Endothelial cell of umbilical vein (primary cell): Measurements from ENCODE around the gene BPTF.

Experiments used
- EZH2 ChIP-seq: IDR thresholded peaks from 2 replicates; pipeline ENCODE4 v1.6.1; 2012; ENCODE audit warnings: borderline replicate concordance, low read depth, mild to moderate bottlenecking, moderate library complexity, low read length, inconsistent platforms; ENCODE audit not compliant: severe bottlenecking
- JUN ChIP-seq: IDR thresholded peaks from 2 replicates; pipeline ENCODE4 v1.6.1; 2011; ENCODE audit warnings: borderline replicate concordance, low read depth; ENCODE audit not compliant: insufficient read length, insufficient read depth
- POLR2A ChIP-seq: IDR thresholded peaks from 2 replicates; pipeline ENCODE4 v1.6.1; 2012; ENCODE audit warnings: low read depth, mild to moderate bottlenecking, control low read depth, low read length
- POLR2AphosphoS5 ChIP-seq: IDR thresholded peaks from 2 replicates; pipeline ENCODE4 v1.6.1; 2012; ENCODE audit warnings: low read depth, mild to moderate bottlenecking, control low read depth, low read length, moderate library complexity; ENCODE audit not compliant: insufficient read depth
- TF ChIP-seq, protein P1 (sequence below), 2 donors: IDR thresholded peaks; 1 replicate in 1 of 2; 2 replicates in 1 of 2; pipeline ENCODE4 v1.5.1; 2011; ENCODE audit warnings: low read length in 2 of 2, mild to moderate bottlenecking in 2 of 2, moderate library complexity in 2 of 2, control low read depth in 1 of 2, inconsistent platforms in 1 of 2, low read depth in 1 of 2; ENCODE audit not compliant: insufficient read depth in 1 of 2; ENCODE audit errors: extremely low read depth in 1 of 2

- TF ChIP-seq POLR2A, result no peak
- TF ChIP-seq, protein P1, sequence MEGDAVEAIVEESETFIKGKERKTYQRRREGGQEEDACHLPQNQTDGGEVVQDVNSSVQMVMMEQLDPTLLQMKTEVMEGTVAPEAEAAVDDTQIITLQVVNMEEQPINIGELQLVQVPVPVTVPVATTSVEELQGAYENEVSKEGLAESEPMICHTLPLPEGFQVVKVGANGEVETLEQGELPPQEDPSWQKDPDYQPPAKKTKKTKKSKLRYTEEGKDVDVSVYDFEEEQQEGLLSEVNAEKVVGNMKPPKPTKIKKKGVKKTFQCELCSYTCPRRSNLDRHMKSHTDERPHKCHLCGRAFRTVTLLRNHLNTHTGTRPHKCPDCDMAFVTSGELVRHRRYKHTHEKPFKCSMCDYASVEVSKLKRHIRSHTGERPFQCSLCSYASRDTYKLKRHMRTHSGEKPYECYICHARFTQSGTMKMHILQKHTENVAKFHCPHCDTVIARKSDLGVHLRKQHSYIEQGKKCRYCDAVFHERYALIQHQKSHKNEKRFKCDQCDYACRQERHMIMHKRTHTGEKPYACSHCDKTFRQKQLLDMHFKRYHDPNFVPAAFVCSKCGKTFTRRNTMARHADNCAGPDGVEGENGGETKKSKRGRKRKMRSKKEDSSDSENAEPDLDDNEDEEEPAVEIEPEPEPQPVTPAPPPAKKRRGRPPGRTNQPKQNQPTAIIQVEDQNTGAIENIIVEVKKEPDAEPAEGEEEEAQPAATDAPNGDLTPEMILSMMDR (IDR thresholded peaks at IDR 0.05; ENCODE audit: extremely low read depth in 1 of 2, insufficient read depth in 1 of 2, low read depth in 1 of 2, low read length in 2 of 2), result no peak
- no peak for TF ChIP-seq JUN
- TF ChIP-seq EZH2, result no peak
- no peak for TF ChIP-seq POLR2AphosphoS5
These were observed 13.2 kb downstream of the BPTF start for GRCh38 chr17:67838538-67838937.
